CD4-positive, alpha-beta T cell (primary cell): Measurements from ENCODE around the gene TIMM22. TPM values are rescaled to one million over a fixed set of nuclear protein-coding genes. Genes with fewer than 3 reads are reported as not detected.
"Not testable (repeated sequence)": the region's sequence is repeated elsewhere in the genome, so short reads cannot be mapped to it uniquely, and the experiment has no call there.

Experiments
- ATAC-seq: fragments of 200-7000 bp; cut with Tn5 transposase; one replicate; pipeline ENCODE4 v1.10.0; 2022; ENCODE audit warnings: mild to moderate bottlenecking; ENCODE audit not compliant: poor library complexity
- CTCF ChIA-PET: fragments of 350-600 bp; sonication (Branson Sonifier 250); formaldehyde crosslinking; loops from one replicate; lab custom pipeline; 2021; ENCODE audit warnings: antibody characterized with exemption, inconsistent platforms; lab: Charles Lee
- POLR2A ChIA-PET: fragments of 350-600 bp; sonication (Branson Sonifier 250); formaldehyde crosslinking; loops from one replicate; lab custom pipeline; 2021; ENCODE audit warnings: antibody characterized with exemption, inconsistent platforms; lab: Charles Lee
- DNase-seq, 14 experiments: peaks; one replicate each; pipeline ENCODE4 v3.0.0-alpha.2; 2013 to 2020; ENCODE audit warnings: mixed read lengths in 2 of 14
- H3K27ac ChIP-seq, 2 donors: one replicate each; pipeline versions ENCODE4 v1.5.1 to v1.7.0; 2013; ENCODE audit warnings: low read length in 2 of 2, low read depth in 1 of 2, mild to moderate bottlenecking in 1 of 2
- H3K27me3 ChIP-seq, 2 experiments: 1 replicate in 1 of 2; 2 replicates in 1 of 2; pipeline versions ENCODE4 v1.6.1 to v1.7.0; 2013; ENCODE audit warnings: low read length in 2 of 2, control low read depth in 1 of 2, mild to moderate bottlenecking in 1 of 2, moderate library complexity in 1 of 2; ENCODE audit not compliant: insufficient read depth in 2 of 2, control insufficient read depth in 1 of 2
- H3K36me3 ChIP-seq: one replicate; pipeline ENCODE4 v1.6.1; 2013; ENCODE audit warnings: low read length, control low read depth; ENCODE audit not compliant: insufficient read depth
- H3K4me1 ChIP-seq: one replicate; pipeline ENCODE4 v1.6.1; 2013; ENCODE audit warnings: low read length, control low read depth; ENCODE audit not compliant: insufficient read depth
- H3K4me3 ChIP-seq: one replicate; pipeline ENCODE4 v1.5.1; 2013; ENCODE audit warnings: mild to moderate bottlenecking, low read length, moderate library complexity
- H3K9me3 ChIP-seq, 2 experiments: 1 replicate in 1 of 2; 2 replicates in 1 of 2; pipeline versions ENCODE4 v1.6.1 to v1.7.0; 2013; ENCODE audit warnings: low read length in 2 of 2, mild to moderate bottlenecking in 2 of 2, control low read depth in 1 of 2, moderate library complexity in 1 of 2; ENCODE audit not compliant: control insufficient read depth in 1 of 2, insufficient read depth in 1 of 2
- H3K27ac Mint-ChIP-seq: one replicate; pipeline ENCODE4 v1.8.0; 2020; ENCODE audit warnings: mixed read lengths
- H3K27me3 Mint-ChIP-seq: one replicate; pipeline ENCODE4 v1.8.0; 2021; ENCODE audit warnings: mixed read lengths
- H3K36me3 Mint-ChIP-seq: one replicate; pipeline ENCODE4 v1.8.0; 2021; ENCODE audit warnings: low read depth, mixed read lengths
- H3K4me1 Mint-ChIP-seq: one replicate; pipeline ENCODE4 v1.8.0; 2021; ENCODE audit warnings: low read depth, mixed read lengths
- H3K4me3 Mint-ChIP-seq: one replicate; pipeline ENCODE4 v1.8.0; 2020; ENCODE audit warnings: mild to moderate bottlenecking, mixed read lengths
- H3K9me3 Mint-ChIP-seq: one replicate; pipeline ENCODE4 v1.8.0; 2020; ENCODE audit warnings: mixed read lengths
- intact Hi-C, 2 experiments: fragments of 100-400 bp; cut with DNase I in 1 of 2; cut with micrococcal nuclease in 1 of 2; formaldehyde crosslinking; loops; one replicate each; pipeline versions ENCODE4 v1.15.1 to v1.9.0; 2023 to 2025; cut with DNase I, micrococcal nuclease
- total RNA-seq, 174 experiments: library from RNA in 2 of 174; stranded (reverse) in 2 of 174; gene quantifications; one replicate each; pipeline ENCODE4 v1.2.3 and lab custom pipeline; 2021 to 2026
- TF ChIP-seq, protein P1 (sequence below): fragments of 200-600 bp; IDR thresholded peaks from one replicate; pipeline ENCODE4 v1.8.0; 2022; ENCODE audit warnings: antibody characterized with exemption, mild to moderate bottlenecking

The TIMM22 gene
- total RNA-seq, 2 experiments from 2014 or later = 10.2 to 10.9 TPM

DNA sequence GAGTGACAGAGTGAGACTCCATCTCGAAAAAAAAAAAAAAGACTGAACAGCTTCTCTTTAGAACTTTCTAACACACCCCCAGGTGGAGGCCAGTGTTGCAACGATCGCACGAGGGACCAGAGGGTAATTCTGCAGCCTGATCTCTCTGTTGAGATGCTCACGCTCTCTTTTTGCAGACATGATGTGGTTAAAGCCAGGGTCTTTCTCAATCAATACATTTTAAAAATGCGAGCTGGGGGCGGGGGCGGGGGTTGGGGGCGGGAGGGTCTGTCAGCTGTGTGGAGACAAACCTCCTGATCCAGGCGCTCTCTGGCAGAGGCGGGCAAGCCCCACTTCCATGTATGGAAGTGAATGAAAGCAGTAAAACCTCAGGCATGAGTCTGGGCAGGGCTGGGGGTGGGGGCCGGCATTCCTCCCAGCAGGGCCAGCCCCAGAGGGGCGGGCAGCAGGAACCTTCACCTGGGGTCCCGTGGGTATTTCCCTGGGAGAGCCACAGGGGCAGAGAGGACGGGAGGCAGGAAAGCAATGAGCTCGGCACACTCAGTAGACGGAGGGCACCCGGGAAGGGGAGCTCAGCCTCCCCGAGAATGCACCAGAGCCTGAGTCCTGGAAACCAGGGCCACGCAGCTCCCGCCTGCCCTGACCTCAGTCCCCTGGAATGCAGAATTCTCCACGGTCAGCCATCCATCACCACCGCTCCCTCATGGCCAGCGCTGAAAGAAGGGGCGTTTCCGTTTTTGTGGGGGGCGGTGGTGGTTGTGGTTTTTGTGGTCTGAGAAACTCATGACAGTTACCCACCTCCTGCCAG is 45.4 kb upstream of the TIMM22 start:
- no peaks in the 10 kb centered on the region for H3K36me3 ChIP-seq
- Mint-ChIP-seq H3K27ac (no peak overlapping the region), H3K9me3 (no peaks in the 10 kb centered on the region), H3K36me3 (no peaks in the 10 kb centered on the region), H3K4me3 (no peak overlapping the region), H3K27me3 (peaks cover 24% of the 10 kb centered on the region), H3K4me1 (no peaks in the 10 kb centered on the region)
- CTCF ChIA-PET = no interaction called here
- intact Hi-C loops = no loop called here
- peaks cover 5% of the 10 kb centered on the region for H3K4me1 ChIP-seq
- POLR2A ChIA-PET = interaction anchor here (0.5 kb wide), 1 partner anchor 72 kb away, joined by 3 read pairs; no protein-coding TSS in a partner anchor
- H3K4me3 ChIP-seq = no peak overlapping the region
- TF ChIP-seq, protein P1, sequence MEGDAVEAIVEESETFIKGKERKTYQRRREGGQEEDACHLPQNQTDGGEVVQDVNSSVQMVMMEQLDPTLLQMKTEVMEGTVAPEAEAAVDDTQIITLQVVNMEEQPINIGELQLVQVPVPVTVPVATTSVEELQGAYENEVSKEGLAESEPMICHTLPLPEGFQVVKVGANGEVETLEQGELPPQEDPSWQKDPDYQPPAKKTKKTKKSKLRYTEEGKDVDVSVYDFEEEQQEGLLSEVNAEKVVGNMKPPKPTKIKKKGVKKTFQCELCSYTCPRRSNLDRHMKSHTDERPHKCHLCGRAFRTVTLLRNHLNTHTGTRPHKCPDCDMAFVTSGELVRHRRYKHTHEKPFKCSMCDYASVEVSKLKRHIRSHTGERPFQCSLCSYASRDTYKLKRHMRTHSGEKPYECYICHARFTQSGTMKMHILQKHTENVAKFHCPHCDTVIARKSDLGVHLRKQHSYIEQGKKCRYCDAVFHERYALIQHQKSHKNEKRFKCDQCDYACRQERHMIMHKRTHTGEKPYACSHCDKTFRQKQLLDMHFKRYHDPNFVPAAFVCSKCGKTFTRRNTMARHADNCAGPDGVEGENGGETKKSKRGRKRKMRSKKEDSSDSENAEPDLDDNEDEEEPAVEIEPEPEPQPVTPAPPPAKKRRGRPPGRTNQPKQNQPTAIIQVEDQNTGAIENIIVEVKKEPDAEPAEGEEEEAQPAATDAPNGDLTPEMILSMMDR = no peak
- H3K27ac ChIP-seq = no peak overlapping the region
- peaks cover 0 to 13% of the 10 kb centered on the region in 2 experiments for H3K9me3 ChIP-seq
- ATAC-seq (no peak), DNase-seq (no peak)
- H3K27me3 ChIP-seq = peaks cover 5 to 17% of the 10 kb centered on the region in 2 experiments

DNA sequence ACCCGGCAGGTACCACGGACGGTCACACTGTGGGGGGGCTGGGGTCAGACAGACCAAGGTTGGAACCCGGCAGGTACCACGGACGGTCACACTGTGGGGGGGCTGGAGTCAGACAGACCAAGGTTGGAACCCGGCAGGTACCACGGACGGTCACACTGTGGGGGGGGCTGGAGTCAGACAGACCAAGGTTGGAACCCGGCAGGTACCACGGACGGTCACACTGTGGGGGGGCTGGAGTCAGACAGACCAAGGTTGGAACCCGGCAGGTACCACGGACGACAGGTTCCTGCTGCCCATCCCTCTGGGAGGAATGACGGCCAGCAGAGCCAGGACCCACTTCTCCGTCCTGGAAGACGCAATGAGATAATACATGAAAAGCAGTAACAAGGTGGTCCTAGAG is 44.3 kb upstream of the TIMM22 start:
- POLR2A ChIA-PET, H3K27ac Mint-ChIP-seq, H3K4me3 Mint-ChIP-seq, H3K36me3 Mint-ChIP-seq, intact Hi-C loops, CTCF ChIA-PET, H3K9me3 Mint-ChIP-seq, H3K4me3 ChIP-seq, H3K36me3 ChIP-seq, H3K9me3 ChIP-seq, H3K27ac ChIP-seq, H3K4me1 Mint-ChIP-seq, H3K4me1 ChIP-seq, ATAC-seq: not testable (repeated sequence)
- peaks cover 5 to 17% of the 10 kb centered on the region in 2 experiments for H3K27me3 ChIP-seq
- peaks cover 24% of the 10 kb centered on the region for H3K27me3 Mint-ChIP-seq
- peak in 2 of 14 experiments; percentile 7 to 46 for DNase-seq

DNA sequence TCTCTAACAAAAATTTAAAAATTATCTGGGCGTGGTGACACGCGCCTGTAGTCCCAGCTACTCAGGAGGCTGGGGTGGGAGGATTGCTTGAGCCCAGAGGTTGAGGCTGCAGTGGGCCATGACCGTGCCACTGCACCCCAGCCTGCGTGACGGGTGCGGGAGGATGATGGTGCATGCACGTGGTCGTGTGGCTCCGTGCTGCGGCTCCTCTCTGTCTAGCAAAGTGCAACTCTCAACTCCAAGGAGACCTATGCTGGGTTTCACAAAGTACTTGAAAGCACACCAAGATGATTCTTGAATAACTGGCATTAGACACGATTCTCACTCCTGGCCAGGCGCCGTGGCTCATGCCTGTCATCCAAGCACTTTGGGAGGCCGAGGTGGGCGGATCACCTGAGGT is 43.2 kb upstream of the TIMM22 start:
- peaks cover 5% of the 10 kb centered on the region for H3K4me1 ChIP-seq
- DNase-seq = no peak
- TF ChIP-seq, protein P1 = no peak
- ChIA-PET CTCF (no interaction called here), POLR2A (no interaction called here)
- intact Hi-C loops = no loop called here
- H3K9me3 Mint-ChIP-seq = no peaks in the 10 kb centered on the region
- H3K36me3 Mint-ChIP-seq = no peaks in the 10 kb centered on the region
- no peak for ATAC-seq
- H3K4me3 Mint-ChIP-seq = no peak overlapping the region
- H3K4me3 ChIP-seq = no peak overlapping the region
- H3K9me3 ChIP-seq = peaks cover 0 to 8% of the 10 kb centered on the region in 2 experiments
- H3K27me3 Mint-ChIP-seq = peaks cover 20% of the 10 kb centered on the region
- no peaks in the 10 kb centered on the region for H3K36me3 ChIP-seq
- H3K4me1 Mint-ChIP-seq = no peaks in the 10 kb centered on the region
- no peak overlapping the region for H3K27ac Mint-ChIP-seq
- H3K27ac ChIP-seq = no peak overlapping the region
- H3K27me3 ChIP-seq = peaks cover 5 to 22% of the 10 kb centered on the region in 2 experiments
